HG03565 (cell line): ENCODE results near the gene RAD51.
"Not testable (repeated sequence)": the region's sequence is repeated elsewhere in the genome, so short reads cannot be mapped to it uniquely, and the experiment has no call there.

ENCODE experiments used
- ATAC-seq: cut with Tn5 transposase; IDR thresholded peaks from one replicate; pipeline ENCODE4 v1.9.1; 2021; ENCODE audit warnings: mild to moderate bottlenecking, moderate library complexity; ENCODE audit not compliant: unreplicated experiment

The RAD51 gene

GRCh38 chr15:40694688-40695468, at the start of gene RAD51:
TSS of gene RAD51 (plus strand) at chr15:40695174. CDS start at chr15:40698759, 3,585 bp downstream.
- peak; percentile 76 for ATAC-seq

- ATAC-seq = no peak
Observed at GRCh38 chr15:40647523-40647922, 47.5 kb upstream of the RAD51 start.

GRCh38 chr15:40650479-40650878, 44.5 kb upstream of the RAD51 start:
- ATAC-seq = no peak

GRCh38 chr15:40660686-40661085, 34.3 kb upstream of the RAD51 start:
- ATAC-seq = no peak

GRCh38 chr15:40664909-40665308, 30.1 kb upstream of the RAD51 start:
- ATAC-seq = no peak

GRCh38 chr15:40676290-40676689, 18.7 kb upstream of the RAD51 start:
- not testable (repeated sequence) for ATAC-seq

- ATAC-seq = not testable (repeated sequence)
Observed at GRCh38 chr15:40676906-40677305, 18.1 kb upstream of the RAD51 start.

- ATAC-seq = no peak
Observed at GRCh38 chr15:40680151-40680550, 14.8 kb upstream of the RAD51 start.

GRCh38 chr15:40680959-40681358, 14.0 kb upstream of the RAD51 start:
- not testable (repeated sequence) for ATAC-seq

- no peak for ATAC-seq
Observed at GRCh38 chr15:40684381-40684780, 10.6 kb upstream of the RAD51 start.

GRCh38 chr15:40685376-40685775, 9.6 kb upstream of the RAD51 start:
- no peak for ATAC-seq

- ATAC-seq = no peak
Observed at GRCh38 chr15:40688932-40689799, 5.8 kb upstream of the RAD51 start.

GRCh38 chr15:40691737-40692136, 3.2 kb upstream of the RAD51 start:
- no peak for ATAC-seq

GRCh38 chr15:40693904-40694687, 878 bp upstream of the RAD51 start:
- ATAC-seq = no peak

- ATAC-seq = peak; percentile 8
Observed at GRCh38 chr15:40695469-40695890, 506 bp downstream of the RAD51 start.

- no peak for ATAC-seq
Observed at GRCh38 chr15:40696228-40696627, 1.3 kb downstream of the RAD51 start.

GRCh38 chr15:40697916-40698315, 2.9 kb downstream of the RAD51 start:
- no peak for ATAC-seq

- no peak for ATAC-seq
Observed at GRCh38 chr15:40702077-40702476, 7.1 kb downstream of the RAD51 start.

- no peak for ATAC-seq
Observed at GRCh38 chr15:40706121-40706520, 11.1 kb downstream of the RAD51 start.

GRCh38 chr15:40714144-40714543, 19.2 kb downstream of the RAD51 start:
- no peak for ATAC-seq

- ATAC-seq = no peak
Observed at GRCh38 chr15:40716165-40716564, 21.2 kb downstream of the RAD51 start.
